Renal cortical epithelial cell (primary cell): ENCODE results near the gene ITGB2. TPM values are rescaled to one million over a fixed set of nuclear protein-coding genes. Genes with fewer than 3 reads are reported as not detected.

ENCODE experiments used
- DNase-seq: peaks from one replicate; pipeline ENCODE4 v3.0.0-alpha.2; 2011; ENCODE audit warnings: low read depth
- total RNA-seq: library from RNA; depleted of rRNA; stranded (reverse); fragments of >200 nt; gene quantifications from 2 replicates; pipeline ENCODE4 v1.2.3, GENCODE V29; 2014

ITGB2 gene
- total RNA-seq, 1 donor from 2014 or later, result 8.8 TPM

DNA sequence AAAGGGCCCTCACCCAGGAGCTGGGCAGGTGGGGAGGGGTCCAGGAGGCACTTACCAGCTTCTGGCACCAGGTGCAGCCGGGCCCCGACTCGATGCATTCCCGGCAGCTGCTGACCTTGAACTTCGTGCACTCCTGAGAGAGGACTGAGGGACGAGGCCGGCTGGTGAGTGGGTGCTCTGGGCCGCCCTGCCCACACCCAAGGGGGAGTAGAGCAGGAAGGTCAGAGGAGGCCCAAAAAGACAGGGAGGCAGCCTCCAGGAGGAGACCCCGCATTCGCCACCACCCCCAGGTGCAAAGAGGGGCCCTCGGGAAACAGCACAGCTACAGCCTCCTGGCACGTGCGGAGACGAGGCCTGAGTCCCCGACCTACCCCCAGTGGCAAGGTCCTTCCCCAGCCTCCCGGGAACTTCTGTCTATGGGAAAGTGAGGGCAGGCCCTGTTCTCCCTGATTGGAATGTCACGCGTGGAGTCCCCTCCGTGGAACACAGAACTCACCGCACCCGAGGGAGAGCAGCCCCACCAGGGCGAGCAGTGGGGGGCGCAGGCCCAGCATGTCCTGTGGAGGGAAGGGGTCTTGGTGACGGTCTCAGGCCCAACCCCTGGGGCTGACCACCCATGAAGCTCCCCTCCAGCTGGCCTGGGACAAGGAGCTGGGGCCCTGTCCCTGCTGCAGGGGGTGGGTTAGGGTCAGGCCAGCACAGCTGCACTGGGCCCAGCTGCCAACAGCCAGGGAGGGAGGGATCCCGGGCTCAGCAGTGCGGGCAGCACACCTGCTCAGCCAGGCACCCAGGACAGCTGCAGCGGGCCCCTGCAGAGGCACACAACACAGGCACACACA, 10.3 kb downstream of the ITGB2 start:
- DNase-seq, result no peak

DNA sequence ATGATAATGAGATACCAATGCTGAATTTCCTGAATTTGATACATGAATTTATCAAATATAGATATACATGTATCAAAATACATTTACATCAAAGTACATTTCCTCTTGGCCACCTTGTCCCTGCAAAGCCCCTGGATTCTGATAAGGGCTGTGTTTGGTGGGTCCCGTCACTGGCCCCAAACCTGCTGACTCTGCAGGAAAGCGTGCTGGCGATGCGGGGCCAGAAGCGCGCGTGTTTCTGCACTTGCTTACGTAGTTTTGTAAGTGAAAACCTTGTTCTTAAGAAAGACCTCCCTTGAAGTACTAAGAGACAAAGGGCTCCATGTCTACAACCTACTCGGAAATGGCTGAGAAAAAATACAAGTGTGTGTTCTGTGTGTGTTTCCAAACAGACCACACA, 11.0 kb downstream of the ITGB2 start:
- DNase-seq, result no peak

DNA sequence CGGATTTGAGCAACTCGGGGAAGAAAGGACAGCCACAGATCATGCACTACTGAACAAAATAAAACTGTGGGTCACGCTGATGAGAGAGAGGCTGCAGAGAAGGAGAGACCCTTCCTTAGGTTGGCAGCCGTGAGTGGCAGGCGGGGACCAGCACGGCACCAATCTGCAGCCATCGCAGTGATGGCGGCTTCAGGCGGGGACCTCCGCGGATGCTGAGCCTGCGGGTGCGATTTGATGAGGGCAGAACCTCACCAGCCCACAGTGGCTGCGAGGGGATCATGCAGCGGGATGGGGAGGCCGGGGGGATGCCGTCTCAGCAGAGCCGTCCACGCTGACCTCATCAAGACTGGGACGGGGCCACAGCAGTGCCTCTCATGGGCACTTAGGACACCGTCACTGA, 11.8 kb downstream of the ITGB2 start:
- DNase-seq, result no peak

DNA sequence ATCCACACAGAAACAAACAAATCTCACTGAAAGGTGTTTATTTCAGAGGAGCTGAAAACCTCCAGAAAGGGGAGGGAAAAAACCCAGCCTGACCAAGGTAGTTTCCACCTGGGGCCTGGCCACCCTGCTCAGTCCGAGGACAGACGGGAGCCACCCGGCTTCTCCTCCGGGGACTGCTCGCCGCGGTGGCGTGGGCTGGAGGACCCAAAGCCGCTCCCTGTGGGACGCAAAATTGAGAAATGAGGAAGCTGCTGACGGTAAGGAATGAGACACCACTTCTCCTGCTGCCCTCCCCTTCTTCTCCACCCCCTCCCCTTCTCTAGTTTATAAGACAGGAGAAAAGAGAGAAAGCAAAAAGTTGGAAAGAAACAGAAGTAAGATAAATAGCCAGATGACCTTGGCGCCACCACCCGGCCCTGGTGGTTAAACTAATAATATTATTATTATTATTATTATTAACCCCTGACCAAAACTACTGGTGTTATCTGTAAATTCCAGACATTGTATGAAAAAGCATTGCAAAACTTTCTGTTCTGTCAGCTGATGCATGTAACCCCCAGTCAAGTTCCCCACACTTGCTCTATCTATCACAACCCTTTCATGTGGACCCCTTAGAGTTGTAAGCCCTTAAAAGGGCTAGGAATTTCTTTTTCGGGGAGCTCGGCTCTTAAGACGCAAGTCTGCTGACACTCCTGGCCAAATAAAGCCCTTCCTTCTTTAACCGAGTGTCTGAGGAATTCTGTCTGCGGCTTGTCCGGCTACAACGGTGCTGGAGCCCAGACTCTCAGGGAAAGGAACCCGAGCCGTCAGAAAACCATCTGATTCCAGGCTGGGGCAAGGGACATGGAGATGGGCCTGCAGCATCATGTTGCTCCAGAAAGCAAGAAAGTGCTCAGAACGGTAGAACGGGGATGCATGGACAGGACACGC, 12.5 kb downstream of the ITGB2 start:
- no peak for DNase-seq

DNA sequence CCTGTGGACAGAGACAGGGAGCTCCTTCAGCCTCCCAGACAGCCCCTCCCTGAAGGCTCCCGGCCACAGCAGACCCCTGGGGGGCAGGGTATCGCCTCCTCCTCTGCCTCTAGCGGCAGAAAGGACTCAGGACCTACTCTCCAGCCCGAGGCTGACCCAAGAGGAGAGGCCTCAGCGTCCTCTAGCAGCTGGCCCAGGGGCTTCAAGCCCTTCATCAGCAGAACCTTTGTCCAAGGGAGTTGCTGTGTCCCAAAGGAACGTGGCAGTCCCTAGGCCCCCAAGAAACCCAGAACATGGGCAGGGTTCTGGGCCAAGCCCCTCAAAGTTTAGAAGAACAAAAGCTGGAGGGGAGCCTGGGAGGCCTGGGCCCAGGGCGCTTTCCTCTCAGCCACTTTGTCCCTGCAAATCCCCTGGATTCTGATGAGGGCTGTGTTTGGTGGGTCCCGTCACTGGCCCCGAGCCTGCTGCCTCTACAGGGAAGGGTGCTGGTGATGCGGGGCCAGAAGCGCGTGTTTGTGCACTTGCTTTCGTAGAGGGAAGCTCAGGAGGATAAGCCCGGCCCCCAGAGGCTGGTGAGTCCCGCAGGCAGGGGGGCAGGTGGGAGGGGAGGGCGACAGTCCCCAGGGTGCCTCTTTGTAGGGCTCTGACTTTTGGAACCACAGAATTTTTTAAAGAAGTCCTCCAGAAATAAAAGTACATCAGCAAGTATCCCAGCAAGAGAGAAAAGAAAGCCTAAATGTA, 13.3 kb downstream of the ITGB2 start:
- DNase-seq, result no peak

DNA sequence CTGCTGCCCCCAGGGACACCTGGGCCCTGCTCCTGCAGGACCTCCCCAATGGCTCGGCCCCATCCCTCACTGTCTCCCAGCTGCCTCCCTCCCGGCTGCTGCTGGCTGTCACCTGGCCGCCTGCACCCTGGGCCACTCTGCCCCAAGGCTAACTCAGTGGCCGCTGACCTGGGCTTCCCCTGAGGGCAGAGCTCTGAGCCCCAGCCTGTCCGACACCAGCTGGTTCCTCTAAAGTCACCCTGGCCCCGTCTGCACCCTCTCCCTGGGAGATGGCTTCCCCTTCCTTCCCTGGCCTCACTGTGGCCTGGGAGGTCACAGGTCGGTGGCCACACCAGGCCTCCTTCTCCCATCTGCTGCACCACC, 15.0 kb downstream of the ITGB2 start:
- DNase-seq, result no peak

DNA sequence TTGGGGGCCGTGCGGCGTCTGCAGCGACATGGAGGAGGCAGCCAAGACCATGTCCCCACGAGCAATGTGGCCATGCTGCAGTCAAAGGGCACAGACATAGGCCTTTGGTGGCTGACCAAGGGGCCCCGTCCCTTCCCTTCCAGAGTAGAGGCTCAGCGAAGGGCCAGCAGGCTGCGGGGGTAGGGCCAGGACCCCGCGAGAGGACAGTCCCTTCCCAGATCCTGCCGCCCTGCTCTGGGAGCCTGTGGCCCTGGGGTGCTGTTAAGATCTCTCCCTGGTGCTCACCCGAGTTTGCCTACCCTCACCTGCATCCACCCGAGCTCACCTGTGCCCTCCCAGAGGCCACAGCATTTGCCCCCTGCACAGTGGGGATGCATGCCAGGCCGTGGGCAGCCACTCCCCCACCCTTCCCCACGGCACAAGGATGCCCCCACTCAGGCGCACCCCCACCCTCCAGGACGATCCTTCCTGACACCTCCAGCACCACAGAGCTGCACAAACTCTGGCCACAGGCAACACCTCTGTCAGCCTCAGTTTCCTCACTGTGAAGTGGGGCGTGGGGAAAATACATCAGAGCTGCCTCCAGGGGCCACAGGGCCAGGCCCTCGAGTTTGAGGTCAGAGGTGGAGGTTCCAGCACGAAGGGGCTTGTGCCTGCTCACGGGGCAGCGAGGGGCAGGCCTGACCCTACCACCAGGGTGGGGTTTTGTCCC, 15.5 kb downstream of the ITGB2 start:
- no peak for DNase-seq

DNA sequence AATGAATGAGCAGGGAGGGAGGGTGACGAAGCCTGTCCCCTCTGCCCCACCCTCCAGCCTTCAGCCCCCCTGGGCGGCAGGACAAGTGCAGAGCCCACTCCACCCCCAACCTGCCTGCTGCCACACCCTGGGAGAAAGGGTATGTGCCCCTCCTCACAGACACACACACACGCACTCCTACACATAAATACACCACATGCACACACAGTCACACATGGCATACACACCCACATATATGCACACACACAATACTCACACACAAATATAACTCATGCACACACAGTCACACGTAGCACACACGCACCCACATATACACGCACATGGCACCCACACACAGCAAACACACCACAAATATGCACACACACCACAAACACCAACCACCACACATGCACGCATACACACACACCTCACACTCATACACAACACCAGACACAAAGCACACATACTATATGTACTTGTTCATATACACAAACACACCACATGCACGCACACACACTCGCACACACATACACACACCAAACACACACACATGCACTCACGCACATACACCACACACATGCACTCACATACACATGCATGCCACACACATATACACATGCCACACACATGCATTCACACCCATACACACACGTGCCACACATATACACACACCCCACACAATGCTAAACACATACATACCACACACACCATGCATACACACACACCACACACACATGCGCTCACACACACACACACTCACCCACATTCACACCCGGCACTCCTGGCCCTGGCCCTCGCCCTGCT, 16.4 kb downstream of the ITGB2 start:
- DNase-seq, result no peak

DNA sequence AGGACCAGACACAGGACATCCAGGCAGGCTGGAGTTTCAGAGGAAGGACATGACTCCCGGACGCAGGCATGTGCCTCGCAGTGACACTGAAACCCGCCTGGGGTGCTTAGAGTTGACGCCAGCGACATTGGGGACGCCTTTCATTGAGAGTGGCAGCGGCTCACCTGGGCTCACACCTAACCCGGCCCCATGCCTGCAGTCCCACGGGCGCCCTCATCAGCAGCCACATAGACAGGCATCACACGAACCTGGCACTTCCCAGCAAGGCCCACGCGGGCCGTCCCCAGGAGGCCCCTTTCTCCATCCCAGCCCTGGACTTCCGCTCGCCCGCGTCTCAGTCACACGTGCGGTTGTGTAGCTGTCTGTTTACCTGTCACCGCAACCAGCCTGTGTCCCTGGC, 17.0 kb downstream of the ITGB2 start:
- DNase-seq, result no peak

DNA sequence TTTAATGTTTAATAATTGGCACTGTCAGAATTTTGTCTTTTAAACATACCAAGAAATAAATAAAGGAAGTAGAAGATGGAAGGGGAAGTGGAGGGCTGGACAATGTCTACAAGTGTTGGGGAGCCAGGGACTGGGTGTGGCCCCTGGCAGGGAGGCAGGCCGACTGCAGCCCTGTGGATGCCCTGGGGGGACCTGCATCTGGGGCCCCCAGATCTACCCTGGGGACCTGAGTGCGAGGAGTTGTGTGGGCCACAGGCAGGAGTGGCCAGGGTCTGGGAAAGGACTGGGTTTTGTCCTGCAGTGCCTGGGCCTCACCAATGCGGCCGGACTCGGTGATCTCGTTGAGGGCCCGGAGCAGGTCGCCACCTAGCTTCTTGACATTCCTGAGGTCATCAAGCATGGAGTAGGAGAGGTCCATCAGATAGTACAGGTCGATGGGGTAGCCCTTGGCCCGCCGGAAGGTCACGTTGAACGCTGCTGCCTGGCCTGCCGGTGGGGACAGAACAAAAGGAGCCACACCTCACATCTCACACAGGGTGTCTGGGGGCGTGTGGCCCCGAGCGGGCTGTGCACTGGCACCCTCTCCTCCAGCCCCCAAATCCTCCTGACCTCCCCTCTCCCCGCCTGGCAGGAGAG, 17.5 kb downstream of the ITGB2 start:
- no peak for DNase-seq

DNA sequence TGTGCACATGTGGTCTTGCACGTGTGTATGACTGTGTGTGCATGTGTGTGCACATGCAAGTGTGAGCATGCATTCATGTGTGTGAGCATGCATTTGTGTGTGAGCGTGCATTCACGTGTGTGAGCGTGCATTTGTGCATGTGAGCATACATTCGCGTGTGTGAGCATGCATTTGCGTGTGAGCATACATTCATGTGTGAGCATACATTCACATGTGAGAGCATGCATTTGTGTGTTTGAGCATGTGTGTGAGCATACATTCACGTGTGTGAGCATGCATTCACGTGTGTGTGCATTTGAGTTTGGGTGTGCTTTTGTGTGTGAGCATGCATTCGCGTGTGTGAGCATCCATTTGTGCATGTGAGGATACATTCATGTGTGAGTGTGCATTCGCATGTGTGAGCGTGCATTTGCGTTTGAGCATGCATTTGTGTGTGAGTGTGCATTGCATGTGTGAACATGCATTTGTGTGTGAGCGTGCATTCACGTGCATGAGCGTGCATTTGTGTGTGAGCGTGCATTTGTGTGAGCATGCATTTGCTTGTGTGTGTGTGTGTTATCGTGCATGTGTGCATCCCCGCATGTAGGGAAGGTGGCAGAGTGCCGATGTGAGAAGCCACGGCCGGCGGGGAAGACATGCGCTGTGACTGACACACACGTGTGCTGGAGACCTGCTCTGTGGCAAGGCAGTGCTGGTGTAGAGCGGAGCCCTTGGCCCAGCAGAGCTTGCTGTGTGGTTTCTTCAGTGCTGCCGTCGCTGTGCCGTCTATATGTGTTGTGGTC, 18.2 kb downstream of the ITGB2 start:
- no peak for DNase-seq

DNA sequence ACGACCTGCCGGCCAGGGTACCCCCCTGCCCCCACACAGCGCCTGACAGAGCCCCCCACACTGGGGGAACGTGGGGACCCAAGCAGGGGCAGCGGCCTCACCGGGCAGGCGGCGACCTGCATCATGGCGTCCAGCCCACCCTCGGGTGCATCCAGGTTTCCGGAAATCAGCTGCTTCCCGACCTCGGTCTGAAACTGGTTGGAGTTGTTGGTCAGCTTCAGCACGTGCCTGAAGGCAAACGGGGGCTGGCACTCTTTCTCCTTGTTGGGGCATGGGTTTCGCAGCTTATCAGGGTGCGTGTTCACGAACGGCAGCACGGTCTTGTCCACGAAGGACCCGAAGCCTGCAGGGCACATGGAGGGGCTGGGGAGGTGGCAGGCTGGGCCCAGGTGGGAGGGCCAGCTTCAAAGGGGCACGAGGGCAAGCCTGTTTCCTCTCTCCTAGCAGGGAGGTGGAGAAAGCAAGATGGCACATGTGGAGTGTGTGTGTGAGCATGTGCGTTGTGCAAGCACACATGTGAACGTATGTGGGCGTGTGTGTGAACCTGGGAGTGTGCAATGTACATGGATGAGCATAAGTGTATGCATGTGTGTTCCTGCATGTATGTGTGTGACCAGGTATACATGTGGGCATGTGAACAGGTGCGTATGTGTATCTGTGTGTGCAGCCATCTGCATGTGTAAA, 19.2 kb downstream of the ITGB2 start:
- DNase-seq, result no peak

DNA sequence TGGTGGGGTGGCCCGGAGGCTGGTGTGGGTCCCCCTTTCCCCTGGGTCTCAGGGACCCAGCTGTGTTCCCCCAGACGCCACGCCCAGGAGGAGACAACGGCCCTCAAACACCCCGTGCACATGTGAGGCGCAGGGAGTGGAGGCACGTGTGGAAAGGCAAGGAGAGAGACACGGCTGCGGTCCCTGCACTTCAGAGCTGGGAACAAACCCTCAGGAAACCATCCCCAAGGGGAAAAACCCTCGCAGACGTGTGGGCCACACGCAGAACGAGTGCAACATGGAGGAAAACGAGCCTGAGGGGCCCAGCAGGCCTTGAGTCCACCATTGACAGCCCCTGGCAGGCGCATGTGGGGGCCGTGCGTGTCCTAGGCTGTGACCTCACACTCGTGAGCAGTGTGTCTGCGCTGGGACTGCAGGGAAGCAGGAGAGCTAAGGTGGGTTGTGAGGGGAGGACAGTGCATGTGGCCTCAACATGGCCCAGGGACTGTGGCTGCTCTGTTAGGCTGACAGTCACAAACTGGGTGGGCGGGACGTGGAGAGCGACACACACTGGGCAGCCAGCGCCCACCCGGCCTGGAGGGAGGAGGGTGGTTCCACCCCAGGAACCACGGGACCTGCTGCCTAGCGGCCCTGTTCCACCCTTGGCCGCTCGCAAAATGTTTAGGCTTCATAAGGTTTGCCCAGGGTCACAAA, 20.0 kb downstream of the ITGB2 start:
- no peak for DNase-seq

DNA sequence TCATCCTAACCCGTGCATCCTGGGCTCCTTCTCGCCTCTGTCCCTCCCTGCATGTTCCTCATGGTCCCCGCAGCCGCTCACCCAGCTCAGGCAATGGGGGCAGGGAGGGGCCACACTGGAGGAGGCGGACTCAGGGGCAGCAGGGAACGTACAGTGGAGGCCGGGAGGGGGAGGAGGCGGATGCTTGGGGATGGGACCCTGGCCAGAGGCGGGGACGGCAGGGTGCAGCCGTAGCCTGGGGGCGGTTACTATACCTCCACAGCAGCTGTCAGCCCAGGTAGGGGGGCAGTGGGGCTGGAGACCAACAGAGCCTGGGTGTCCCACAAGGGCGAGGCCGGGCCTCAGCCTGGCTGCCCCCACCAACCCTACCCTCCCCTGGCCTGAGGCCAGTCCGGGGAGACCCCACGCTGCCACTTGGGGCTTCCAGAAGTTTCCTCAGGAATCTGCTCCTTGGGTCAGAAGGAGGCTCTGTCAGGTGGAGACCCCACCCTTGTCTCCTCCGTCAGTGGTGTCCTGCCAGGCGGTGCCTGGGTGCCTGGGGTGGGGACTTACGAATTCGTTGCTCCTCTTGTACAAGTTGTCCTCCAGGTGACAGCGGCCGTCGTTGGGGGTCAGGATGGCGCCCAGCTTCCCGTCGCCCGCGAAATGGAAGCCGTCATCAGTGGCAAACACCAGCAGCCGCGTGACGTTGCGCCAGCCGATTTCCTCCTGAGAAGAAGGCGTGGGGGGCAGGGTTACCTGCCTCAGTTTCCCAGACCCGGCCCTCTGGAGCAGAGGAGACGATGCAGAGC, 20.7 kb downstream of the ITGB2 start:
- DNase-seq, result no peak

DNA sequence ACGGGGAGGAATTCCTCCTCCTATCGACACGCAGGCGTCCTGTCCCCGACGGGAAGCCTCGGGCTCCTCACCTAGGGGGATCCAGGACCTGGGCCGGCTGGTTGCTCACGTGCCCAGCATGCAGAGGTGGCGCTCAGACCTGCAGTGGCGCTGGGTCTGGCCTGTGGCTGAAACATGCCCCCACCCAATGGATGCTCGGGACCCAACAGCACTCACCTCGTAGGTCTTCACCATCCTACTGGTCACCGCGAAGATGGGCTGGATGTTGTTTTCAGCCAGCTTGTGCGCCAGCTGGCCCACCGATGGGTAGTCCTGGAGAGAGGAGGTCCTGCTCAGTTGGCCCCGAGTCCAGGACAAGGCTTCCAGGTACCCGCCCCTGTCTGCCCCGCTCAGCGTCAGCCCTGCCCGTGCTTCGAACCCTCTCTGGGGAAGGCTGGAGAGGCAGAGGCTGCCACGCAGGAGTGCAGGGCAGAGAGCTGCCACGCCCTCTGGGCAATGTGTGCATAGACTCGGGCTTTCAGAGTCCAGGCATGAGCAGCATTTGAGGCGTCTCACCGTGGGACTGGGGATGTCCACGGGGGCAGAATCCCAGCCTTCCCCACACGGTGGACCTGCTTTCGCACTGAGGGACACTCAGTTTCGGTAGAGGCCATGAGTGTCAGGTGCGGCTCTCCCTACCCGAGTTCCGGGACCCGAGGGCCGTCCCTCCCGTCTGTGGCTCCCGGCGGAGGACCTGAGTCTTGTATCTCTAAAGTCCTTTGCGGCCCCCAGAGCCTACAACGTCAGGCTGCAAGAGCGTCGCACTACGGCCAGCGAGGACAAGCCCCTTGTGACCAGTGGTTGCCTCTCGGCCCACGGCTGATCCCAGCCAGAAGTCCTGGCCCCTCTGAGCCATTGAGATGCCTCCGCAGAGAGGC, 21.6 kb downstream of the ITGB2 start:
- no peak for DNase-seq

DNA sequence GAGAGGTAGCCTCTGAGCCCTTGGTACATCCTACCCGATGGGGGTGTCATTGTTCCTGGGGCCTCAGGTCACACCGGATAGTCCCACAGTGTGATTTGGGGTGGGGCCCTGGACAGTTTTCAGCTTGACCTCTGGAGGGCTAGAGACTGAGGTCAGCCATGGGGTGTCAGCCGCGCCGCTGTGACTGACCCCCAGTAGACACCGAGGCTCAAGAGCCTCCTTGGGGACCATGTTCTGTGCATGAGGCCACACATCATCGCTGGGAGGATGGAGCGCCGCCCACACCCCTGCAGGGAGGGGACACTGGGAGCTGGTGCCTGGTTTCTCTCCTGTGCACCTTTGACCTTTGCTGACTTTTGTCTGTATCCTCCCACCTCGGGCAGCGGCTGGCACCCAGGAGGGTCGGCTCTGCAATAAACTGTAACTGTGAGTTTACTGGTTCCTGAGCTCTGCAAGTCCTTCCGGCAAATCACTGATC, 22.6 kb downstream of the ITGB2 start:
- no peak for DNase-seq
